ENCODE measurements around the gene IRAK2. TPM values are rescaled to one million over a fixed set of nuclear protein-coding genes. Genes with fewer than 3 reads are reported as not detected.
A peak's percentile ranks its signal among the peaks of the same experiment; 100 is the strongest.

IRAK2 gene
- total RNA-seq, 3 donors from 2014 or later (not counting 1 experiment from before 2014, with no cell fraction given): 10.4 to 28.2 (median 10.9) TPM

DNA sequence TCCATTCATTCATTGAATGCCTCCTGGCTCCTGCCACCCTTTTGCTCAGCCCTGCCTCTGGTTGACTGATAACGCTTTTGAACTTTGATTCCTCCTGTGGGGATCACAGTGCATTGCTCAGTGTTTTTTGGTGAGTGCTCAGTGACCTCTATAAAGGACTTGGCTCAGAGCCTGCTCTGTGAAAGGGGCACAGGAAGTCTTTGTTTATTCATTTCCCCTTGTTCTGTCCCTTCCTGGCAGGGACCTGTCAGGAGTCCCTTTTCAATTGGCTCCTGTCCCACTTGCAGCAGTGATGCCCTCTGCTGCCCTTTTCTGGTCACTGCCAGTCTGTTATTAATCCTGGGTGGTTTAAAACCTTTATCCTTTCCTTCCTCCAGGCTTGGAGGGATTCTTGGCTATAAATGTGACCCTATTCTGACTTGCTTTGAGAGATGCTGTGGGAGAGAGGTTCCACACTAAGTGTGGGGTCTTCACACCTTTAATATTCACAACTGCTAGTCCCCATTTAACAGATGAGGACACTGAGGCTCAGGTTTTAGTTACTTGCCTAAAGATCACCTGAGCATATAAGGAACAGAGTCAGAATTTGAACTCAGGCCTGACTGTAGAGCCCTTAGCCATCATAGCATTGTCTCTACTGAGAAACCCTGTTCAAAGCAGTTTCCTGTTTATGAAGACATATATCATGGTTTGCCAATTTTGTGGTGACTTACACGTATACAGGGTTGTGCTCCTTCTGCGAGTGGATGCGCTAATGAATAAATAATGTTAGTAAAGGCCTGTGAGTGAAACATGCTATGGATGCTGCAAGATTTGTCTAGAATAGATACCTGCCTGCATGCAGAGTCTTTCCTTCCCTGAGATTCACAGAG lies 60.3 kb downstream of the IRAK2 start:
- peaks cover 5% of the 10 kb centered on the region for H3K36me3 Mint-ChIP-seq
- H3K4me3 ChIP-seq (ENCODE audit: low read length): no peak overlapping the region
- WGBS (ENCODE audit: insufficient coverage): 43% methylated on average over 4 of the region's 4 CpGs
- H3K27ac Mint-ChIP-seq: peak overlapping the region; percentile 74 to 92
- no peaks in the 10 kb centered on the region for H3K27me3 Mint-ChIP-seq (ENCODE audit: low read depth in 2 of 2)
- no peak overlapping the region for H3K27ac ChIP-seq (ENCODE audit: low read length)
- peaks cover 46 to 53% of the 10 kb centered on the region in 2 donors for H3K4me1 Mint-ChIP-seq
- H3K36me3 ChIP-seq (ENCODE audit: control insufficient read depth, insufficient read depth, low read length): peaks cover 28% of the 10 kb centered on the region
- H3K27me3 ChIP-seq (ENCODE audit: control insufficient read depth, insufficient read depth, low read length): no peaks in the 10 kb centered on the region
- TF ChIP-seq, protein P1, sequence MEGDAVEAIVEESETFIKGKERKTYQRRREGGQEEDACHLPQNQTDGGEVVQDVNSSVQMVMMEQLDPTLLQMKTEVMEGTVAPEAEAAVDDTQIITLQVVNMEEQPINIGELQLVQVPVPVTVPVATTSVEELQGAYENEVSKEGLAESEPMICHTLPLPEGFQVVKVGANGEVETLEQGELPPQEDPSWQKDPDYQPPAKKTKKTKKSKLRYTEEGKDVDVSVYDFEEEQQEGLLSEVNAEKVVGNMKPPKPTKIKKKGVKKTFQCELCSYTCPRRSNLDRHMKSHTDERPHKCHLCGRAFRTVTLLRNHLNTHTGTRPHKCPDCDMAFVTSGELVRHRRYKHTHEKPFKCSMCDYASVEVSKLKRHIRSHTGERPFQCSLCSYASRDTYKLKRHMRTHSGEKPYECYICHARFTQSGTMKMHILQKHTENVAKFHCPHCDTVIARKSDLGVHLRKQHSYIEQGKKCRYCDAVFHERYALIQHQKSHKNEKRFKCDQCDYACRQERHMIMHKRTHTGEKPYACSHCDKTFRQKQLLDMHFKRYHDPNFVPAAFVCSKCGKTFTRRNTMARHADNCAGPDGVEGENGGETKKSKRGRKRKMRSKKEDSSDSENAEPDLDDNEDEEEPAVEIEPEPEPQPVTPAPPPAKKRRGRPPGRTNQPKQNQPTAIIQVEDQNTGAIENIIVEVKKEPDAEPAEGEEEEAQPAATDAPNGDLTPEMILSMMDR (IDR thresholded peaks at IDR 0.05): peak; percentile 76
- peak; percentile 50 to 83 for DNase-seq
- H3K4me1 ChIP-seq (ENCODE audit: control insufficient read depth, insufficient read depth, low read length): peaks cover 61% of the 10 kb centered on the region
- peak overlapping the region; percentile 74 for H3K4me3 Mint-ChIP-seq
- no peaks in the 10 kb centered on the region for H3K9me3 ChIP-seq (ENCODE audit: control insufficient read depth, insufficient read depth, low read length)
- peak; percentile 74 to 78 (median 77) for ATAC-seq
- intact Hi-C loops (cut with micrococcal nuclease): loop anchor here (1.0 to 5.0 kb wide), 4 partner anchors 38 to 292 kb away; partner anchors contain the start of genes BRK1, CRELD1 and IRAK2
- H3K9me3 Mint-ChIP-seq: no peaks in the 10 kb centered on the region

DNA sequence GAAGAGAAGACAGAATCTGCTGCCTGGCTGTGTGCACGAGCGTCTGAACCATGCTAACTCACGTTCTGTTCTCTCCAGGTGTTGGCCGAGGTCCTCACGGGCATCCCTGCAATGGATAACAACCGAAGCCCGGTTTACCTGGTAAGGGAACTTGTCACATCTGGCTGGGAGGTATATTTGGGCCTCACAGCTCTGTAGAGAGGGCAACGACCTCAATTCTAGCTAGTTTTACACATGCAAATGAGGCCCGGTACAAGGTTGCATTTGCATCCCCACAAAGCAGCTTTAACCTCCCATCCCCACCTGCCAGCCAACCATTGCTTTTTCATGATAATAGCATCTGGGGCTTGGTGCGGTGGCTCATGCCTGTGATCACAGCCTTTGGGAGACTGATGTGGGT lies 61.6 kb downstream of the IRAK2 start:
- no peak overlapping the region for H3K27ac ChIP-seq (ENCODE audit: low read length)
- H3K36me3 ChIP-seq (ENCODE audit: control insufficient read depth, insufficient read depth, low read length): peaks cover 26% of the 10 kb centered on the region
- no peak for DNase-seq
- H3K27ac Mint-ChIP-seq: no peak overlapping the region
- no peaks in the 10 kb centered on the region for H3K27me3 Mint-ChIP-seq (ENCODE audit: low read depth in 2 of 2)
- ATAC-seq: no peak
- H3K4me3 Mint-ChIP-seq: no peak overlapping the region
- H3K27me3 ChIP-seq (ENCODE audit: control insufficient read depth, insufficient read depth, low read length): no peaks in the 10 kb centered on the region
- peaks cover 49% of the 10 kb centered on the region for H3K4me1 ChIP-seq (ENCODE audit: control insufficient read depth, insufficient read depth, low read length)
- peaks cover 39 to 43% of the 10 kb centered on the region in 2 donors for H3K4me1 Mint-ChIP-seq
- WGBS (ENCODE audit: insufficient coverage): 79% methylated on average over 9 of the region's 10 CpGs
- no peaks in the 10 kb centered on the region for H3K9me3 Mint-ChIP-seq
- no peaks in the 10 kb centered on the region for H3K9me3 ChIP-seq (ENCODE audit: control insufficient read depth, insufficient read depth, low read length)
- intact Hi-C loops (cut with micrococcal nuclease): loop anchor here (5.0 kb wide), 1 partner anchor 39 kb away; no protein-coding TSS in a partner anchor
- TF ChIP-seq, protein P1 (IDR thresholded peaks at IDR 0.05): no peak
- peaks cover 5% of the 10 kb centered on the region for H3K36me3 Mint-ChIP-seq
- H3K4me3 ChIP-seq (ENCODE audit: low read length): no peak overlapping the region

DNA sequence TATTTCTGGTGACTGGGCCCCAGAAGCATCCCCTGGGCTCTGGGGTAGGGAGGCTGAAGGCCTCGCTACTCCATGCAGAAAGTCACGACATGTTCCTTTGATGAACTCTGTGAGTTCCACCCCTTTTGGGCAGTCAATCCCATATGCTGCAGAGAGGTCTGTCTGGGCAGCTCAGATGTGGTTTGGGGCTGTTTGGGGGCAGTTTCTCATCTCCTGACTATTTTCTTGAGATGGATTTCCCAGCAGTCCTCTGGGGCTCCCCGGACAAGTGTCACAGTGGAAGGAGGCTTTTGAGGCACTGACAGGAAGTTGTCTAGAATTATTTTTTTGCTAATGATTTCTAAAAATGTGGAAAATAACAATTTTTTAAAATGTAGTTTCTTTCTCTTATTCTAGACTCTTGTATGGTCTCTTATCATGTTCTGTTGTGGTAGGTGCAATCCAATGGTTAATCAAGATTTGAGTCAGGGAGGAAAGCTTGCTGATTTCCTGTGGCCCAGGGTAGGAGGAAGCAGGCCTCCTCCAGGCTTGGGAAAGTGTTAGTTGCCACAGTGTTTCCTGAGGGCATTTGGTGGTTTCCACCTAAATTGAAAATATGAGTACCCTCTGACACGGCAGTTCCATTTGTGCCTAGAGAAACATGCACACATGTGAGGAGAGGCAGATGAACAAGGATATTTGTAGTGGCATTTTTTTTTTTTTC lies 63.7 kb downstream of the IRAK2 start:
- H3K36me3 Mint-ChIP-seq: peaks cover 5% of the 10 kb centered on the region
- H3K27me3 ChIP-seq (ENCODE audit: control insufficient read depth, insufficient read depth, low read length): no peaks in the 10 kb centered on the region
- no peak overlapping the region for H3K4me3 ChIP-seq (ENCODE audit: low read length)
- peak overlapping the region; percentile 76 to 80 for H3K27ac Mint-ChIP-seq
- H3K9me3 ChIP-seq (ENCODE audit: control insufficient read depth, insufficient read depth, low read length): no peaks in the 10 kb centered on the region
- no peak overlapping the region for H3K4me3 Mint-ChIP-seq
- ATAC-seq: peak in 1 of 3 donors; percentile 33
- peak overlapping the region; percentile 5 for H3K27ac ChIP-seq (ENCODE audit: low read length)
- H3K4me1 Mint-ChIP-seq: peaks cover 30 to 32% of the 10 kb centered on the region in 2 donors
- H3K36me3 ChIP-seq (ENCODE audit: control insufficient read depth, insufficient read depth, low read length): peaks cover 20% of the 10 kb centered on the region
- WGBS (ENCODE audit: insufficient coverage): 37% methylated on average over 4 of the region's 4 CpGs
- H3K9me3 Mint-ChIP-seq: no peaks in the 10 kb centered on the region
- H3K4me1 ChIP-seq (ENCODE audit: control insufficient read depth, insufficient read depth, low read length): peaks cover 39% of the 10 kb centered on the region
- TF ChIP-seq, protein P1 (IDR thresholded peaks at IDR 0.05): no peak
- peak in 1 of 2 donors; percentile 30 for DNase-seq
- H3K27me3 Mint-ChIP-seq (ENCODE audit: low read depth in 2 of 2): no peaks in the 10 kb centered on the region
- intact Hi-C loops (cut with micrococcal nuclease): loop anchor here (5.0 kb wide), 1 partner anchor 41 kb away; no protein-coding TSS in a partner anchor

All from natural killer cell (primary cell).